Vagina (tissue), 2 donors: ENCODE data around the gene CHN1. TPM values are rescaled to one million over a fixed set of nuclear protein-coding genes. Genes with fewer than 3 reads are reported as not detected.

Experiments used
- DNase-seq, 2 donors: peaks; one replicate each; pipeline ENCODE4 v3.0.0-alpha.2; 2017; ENCODE audit errors: extremely low spot score in 2 of 2
- H3K27ac ChIP-seq: fragments of 200-600 bp; sonication (generic); one replicate; pipeline ENCODE4 v1.5.1; 2019
- H3K27me3 ChIP-seq: fragments of 200-600 bp; sonication (generic); one replicate; pipeline ENCODE4 v1.5.1; 2019
- H3K36me3 ChIP-seq, 2 donors: fragments of 200-600 bp; sonication (generic); one replicate each; pipeline ENCODE4 v1.5.1; 2017 to 2019
- H3K4me1 ChIP-seq: fragments of 200-600 bp; sonication (generic); one replicate; pipeline ENCODE4 v1.5.1; 2019
- H3K4me3 ChIP-seq, 2 donors: fragments of 200-600 bp; sonication (generic); 1 replicate in 1 of 2; 2 replicates in 1 of 2; pipeline ENCODE4 v1.5.1; 2016 to 2019
- H3K9me3 ChIP-seq: fragments of 200-600 bp; sonication (generic); one replicate; pipeline ENCODE4 v1.5.1; 2019
- CTCF ChIP-seq, 3 experiments: fragments of 450-650 bp in 2 of 3; fragments of 200-600 bp in 1 of 3; sonication (generic) in 1 of 3; IDR thresholded peaks; one replicate each; pipeline ENCODE4 v1.5.1; 2017 to 2019; ENCODE audit warnings: antibody characterized with exemption in 3 of 3, mild to moderate bottlenecking in 2 of 3, moderate library complexity in 2 of 3
- POLR2A ChIP-seq, 2 donors: fragments of 450-650 bp; IDR thresholded peaks; one replicate each; pipeline ENCODE4 v1.6.1; 2017; ENCODE audit warnings: antibody characterized with exemption in 2 of 2, mild to moderate bottlenecking in 2 of 2, moderate library complexity in 2 of 2
- POLR2AphosphoS5 ChIP-seq, 2 donors: sonication (generic); formaldehyde crosslinking; IDR thresholded peaks; one replicate each; pipeline ENCODE4 v1.9.0; 2017; ENCODE audit warnings: antibody characterized with exemption in 2 of 2, mild to moderate bottlenecking in 2 of 2, low read depth in 1 of 2; ENCODE audit not compliant: insufficient read depth in 1 of 2
- intact Hi-C: fragments of 100-400 bp; cut with DNase I; formaldehyde crosslinking; loops from one replicate; pipeline ENCODE4 v1.15.1; 2023
- total RNA-seq: library from RNA; depleted of rRNA; stranded (reverse); fragments of >200 nt; gene quantifications from one replicate; pipeline ENCODE4 v1.2.3, GENCODE V29; 2016

Gene CHN1
- total RNA-seq, 1 donor from 2014 or later, result 9.6 TPM

- H3K36me3 ChIP-seq, result no peaks in the 10 kb centered on the region
- H3K9me3 ChIP-seq, result no peaks in the 10 kb centered on the region
- H3K27me3 ChIP-seq, result no peaks in the 10 kb centered on the region
- no peak overlapping the region for H3K4me3 ChIP-seq
- no peak overlapping the region for H3K27ac ChIP-seq
- H3K4me1 ChIP-seq, result no peaks in the 10 kb centered on the region
- no peak for TF ChIP-seq POLR2AphosphoS5 (IDR thresholded peaks at IDR 0.05; ENCODE audit: insufficient read depth in 1 of 2, low read depth in 1 of 2)
- TF ChIP-seq POLR2A (IDR thresholded peaks at IDR 0.05), result no peak
- DNase-seq, result no peak
- intact Hi-C loops, result no loop called here
Observed at GRCh38 chr2:174892546-174892945, 112.6 kb downstream of the CHN1 start.

GRCh38 chr2:174888646-174889271 lies 116.4 kb downstream of the CHN1 start:
- Histone ChIP-seq H3K27ac (no peak overlapping the region), H3K9me3 (no peaks in the 10 kb centered on the region), H3K4me1 (no peaks in the 10 kb centered on the region), H3K27me3 (no peaks in the 10 kb centered on the region), H3K36me3 (no peaks in the 10 kb centered on the region), H3K4me3 (no peak overlapping the region)
- intact Hi-C loops, result no loop called here
- no peak for DNase-seq
- no peak for TF ChIP-seq POLR2AphosphoS5 (IDR thresholded peaks at IDR 0.05; ENCODE audit: insufficient read depth in 1 of 2, low read depth in 1 of 2)
- no peak for TF ChIP-seq CTCF (IDR thresholded peaks at IDR 0.05)
- no peak for TF ChIP-seq POLR2A (IDR thresholded peaks at IDR 0.05)

- Histone ChIP-seq H3K27ac (no peak overlapping the region), H3K27me3 (no peaks in the 10 kb centered on the region), H3K9me3 (no peaks in the 10 kb centered on the region), H3K4me1 (no peaks in the 10 kb centered on the region), H3K4me3 (no peak overlapping the region), H3K36me3 (no peaks in the 10 kb centered on the region)
- no peak for DNase-seq
- TF ChIP-seq POLR2AphosphoS5 (IDR thresholded peaks at IDR 0.05; ENCODE audit: insufficient read depth in 1 of 2, low read depth in 1 of 2) (no peak), CTCF (IDR thresholded peaks at IDR 0.05) (no peak), POLR2A (IDR thresholded peaks at IDR 0.05) (no peak)
- intact Hi-C loops, result no loop called here
Observed at GRCh38 chr2:174888146-174888545, 117.0 kb downstream of the CHN1 start.

GRCh38 chr2:174882416-174882815 lies 122.8 kb downstream of the CHN1 start:
- intact Hi-C loops, result no loop called here
- no peak for DNase-seq
- no peak overlapping the region for H3K27ac ChIP-seq

GRCh38 chr2:174881678-174882077 lies 123.5 kb downstream of the CHN1 start:
- DNase-seq, result no peak
- H3K9me3 ChIP-seq, result no peaks in the 10 kb centered on the region
- H3K27me3 ChIP-seq, result no peaks in the 10 kb centered on the region
- TF ChIP-seq POLR2A (IDR thresholded peaks at IDR 0.05), result no peak
- no peak for TF ChIP-seq POLR2AphosphoS5 (IDR thresholded peaks at IDR 0.05; ENCODE audit: insufficient read depth in 1 of 2, low read depth in 1 of 2)
- no peak for TF ChIP-seq CTCF (IDR thresholded peaks at IDR 0.05)
- no peak overlapping the region for H3K4me3 ChIP-seq
- H3K36me3 ChIP-seq, result no peaks in the 10 kb centered on the region
- no peaks in the 10 kb centered on the region for H3K4me1 ChIP-seq
- no peak overlapping the region for H3K27ac ChIP-seq
- intact Hi-C loops, result no loop called here

More at GRCh38 chr2:174882416-174882815, 122.8 kb downstream of the CHN1 start:
- Histone ChIP-seq H3K36me3 (no peaks in the 10 kb centered on the region), H3K4me1 (no peaks in the 10 kb centered on the region), H3K9me3 (no peaks in the 10 kb centered on the region), H3K27me3 (no peaks in the 10 kb centered on the region), H3K4me3 (no peak overlapping the region)
- no peak for TF ChIP-seq CTCF (IDR thresholded peaks at IDR 0.05)
